Femur (tissue), 1 donor: ENCODE measurements around the gene C5.
A peak's percentile ranks its signal among the peaks of the same experiment; 100 is the strongest.
"Not testable (repeated sequence)": the region's sequence is repeated elsewhere in the genome, so short reads cannot be mapped to it uniquely, and the experiment has no call there.

Experiments used
- DNase-seq: peaks from one replicate; pipeline ENCODE4 v3.0.0-alpha.2; 2017

Gene C5

GRCh38 chr9:120977321-120977720, 72.8 kb downstream of the C5 start:
- DNase-seq: no peak

- DNase-seq: no peak
Measured at GRCh38 chr9:120974921-120975320, 75.2 kb downstream of the C5 start.

GRCh38 chr9:120974181-120974580, 75.9 kb downstream of the C5 start:
- no peak for DNase-seq

GRCh38 chr9:120971938-120972337, 78.1 kb downstream of the C5 start:
- DNase-seq: no peak

- not testable (repeated sequence) for DNase-seq
Measured at GRCh38 chr9:120971471-120971870, 78.6 kb downstream of the C5 start.

GRCh38 chr9:120970244-120970643, 79.8 kb downstream of the C5 start:
- no peak for DNase-seq

GRCh38 chr9:120966013-120966369, 84.1 kb downstream of the C5 start:
- no peak for DNase-seq

- DNase-seq: peak; percentile 78
Measured at GRCh38 chr9:120965344-120966012, 84.6 kb downstream of the C5 start.

GRCh38 chr9:120961936-120962335, 88.1 kb downstream of the C5 start:
- DNase-seq: no peak

- no peak for DNase-seq
Measured at GRCh38 chr9:120960001-120960400, 90.1 kb downstream of the C5 start.

- DNase-seq: no peak
Measured at GRCh38 chr9:120956862-120957261, 93.2 kb downstream of the C5 start.

- no peak for DNase-seq
Measured at GRCh38 chr9:120951960-120952618, 98.0 kb downstream of the C5 start.

GRCh38 chr9:120950421-120951388, 99.4 kb downstream of the C5 start:
- DNase-seq: no peak

- no peak for DNase-seq
Measured at GRCh38 chr9:120949290-120949689, 100.8 kb downstream of the C5 start.

- no peak for DNase-seq
Measured at GRCh38 chr9:120948824-120949223, 101.3 kb downstream of the C5 start.

- no peak for DNase-seq
Measured at GRCh38 chr9:120947222-120947621, 102.9 kb downstream of the C5 start.

- DNase-seq: no peak
Measured at GRCh38 chr9:120946259-120946658, 103.8 kb downstream of the C5 start.

GRCh38 chr9:120944948-120945347, 105.1 kb downstream of the C5 start:
- no peak for DNase-seq

- no peak for DNase-seq
Measured at GRCh38 chr9:120944434-120944843, 105.6 kb downstream of the C5 start.

GRCh38 chr9:120942186-120943001, 107.7 kb downstream of the C5 start:
- no peak for DNase-seq

GRCh38 chr9:120941046-120941770, 108.9 kb downstream of the C5 start:
- DNase-seq: no peak

- no peak for DNase-seq
Measured at GRCh38 chr9:120940573-120940972, 109.5 kb downstream of the C5 start.
